Loucy (cell line): ENCODE measurements around the gene FOXL1.

ENCODE experiments used
- H2AFZ ChIP-seq: fragments of 200-600 bp; sonication (generic); 2 replicates; pipeline ENCODE4 v1.6.0; 2016; ENCODE audit warnings: antibody characterized with exemption, mild to moderate bottlenecking, low read length, moderate library complexity
- H3F3A ChIP-seq: fragments of 200-600 bp; 2 replicates; pipeline ENCODE4 v1.6.0; 2016; ENCODE audit warnings: antibody characterized with exemption, low read depth, mild to moderate bottlenecking
- H3K27me3 ChIP-seq: fragments of 200-600 bp; sonication (generic); 2 replicates; pipeline ENCODE4 v1.6.1; 2014; ENCODE audit warnings: low read length, mild to moderate bottlenecking; ENCODE audit not compliant: insufficient read depth, poor library complexity, severe bottlenecking
- H3K36me3 ChIP-seq: fragments of 200-600 bp; sonication (generic); 2 replicates; pipeline ENCODE4 v1.6.1; 2016; ENCODE audit warnings: low read length; ENCODE audit not compliant: insufficient read depth
- H3K4me1 ChIP-seq: fragments of 200-600 bp; sonication (generic); 2 replicates; pipeline ENCODE4 v1.5.1; 2014; ENCODE audit warnings: low read length, mild to moderate bottlenecking; ENCODE audit not compliant: insufficient read depth, poor library complexity, severe bottlenecking
- H3K4me2 ChIP-seq: fragments of 200-600 bp; sonication (generic); 2 replicates; pipeline ENCODE4 v1.6.0; 2014; ENCODE audit warnings: antibody characterized with exemption, low read length, low read depth, mild to moderate bottlenecking; ENCODE audit not compliant: poor library complexity, severe bottlenecking
- H3K4me3 ChIP-seq: fragments of 200-600 bp; sonication (generic); 2 replicates; pipeline ENCODE4 v1.5.1; 2014; ENCODE audit warnings: low read length, mild to moderate bottlenecking, mixed read lengths; ENCODE audit not compliant: poor library complexity, severe bottlenecking
- H3K79me2 ChIP-seq: fragments of 200-600 bp; sonication (generic); 2 replicates; pipeline ENCODE4 v1.6.1; 2014; ENCODE audit warnings: low read length; ENCODE audit not compliant: insufficient read depth
- H3K9ac ChIP-seq: fragments of 200-600 bp; sonication (generic); 2 replicates; pipeline ENCODE4 v1.6.0; 2014; ENCODE audit warnings: mild to moderate bottlenecking, low read depth, low read length, moderate library complexity; ENCODE audit not compliant: poor library complexity, severe bottlenecking
- H3K9me2 ChIP-seq: fragments of 200-600 bp; sonication (generic); replicated peaks from 2 replicates; pipeline ENCODE4 v1.6.1; 2016; ENCODE audit warnings: low read depth, low read length, mixed read lengths
- H3K9me3 ChIP-seq: fragments of 200-600 bp; sonication (generic); 2 replicates; pipeline ENCODE4 v1.6.1; 2014; ENCODE audit warnings: mild to moderate bottlenecking, antibody characterized with exemption, low read length, low read depth; ENCODE audit not compliant: insufficient read depth
- H4K20me1 ChIP-seq: fragments of 200-600 bp; sonication (generic); 2 replicates; pipeline ENCODE4 v1.6.0; 2014; ENCODE audit warnings: antibody characterized with exemption, low read length, mild to moderate bottlenecking; ENCODE audit not compliant: insufficient read depth, poor library complexity, severe bottlenecking
- EZH2phosphoT487 ChIP-seq: fragments of 200-600 bp; IDR thresholded peaks from 2 replicates; pipeline ENCODE4 v1.6.1; 2018; ENCODE audit warnings: antibody characterized with exemption, mild to moderate bottlenecking, moderate library complexity, borderline replicate concordance
- TF ChIP-seq, protein P1 (sequence below): fragments of 200-600 bp; sonication (generic); conservative IDR thresholded peaks from 2 replicates; pipeline ENCODE4 v1.5.1; 2014; ENCODE audit warnings: mild to moderate bottlenecking, antibody characterized with exemption, low read length

Gene FOXL1

DNA sequence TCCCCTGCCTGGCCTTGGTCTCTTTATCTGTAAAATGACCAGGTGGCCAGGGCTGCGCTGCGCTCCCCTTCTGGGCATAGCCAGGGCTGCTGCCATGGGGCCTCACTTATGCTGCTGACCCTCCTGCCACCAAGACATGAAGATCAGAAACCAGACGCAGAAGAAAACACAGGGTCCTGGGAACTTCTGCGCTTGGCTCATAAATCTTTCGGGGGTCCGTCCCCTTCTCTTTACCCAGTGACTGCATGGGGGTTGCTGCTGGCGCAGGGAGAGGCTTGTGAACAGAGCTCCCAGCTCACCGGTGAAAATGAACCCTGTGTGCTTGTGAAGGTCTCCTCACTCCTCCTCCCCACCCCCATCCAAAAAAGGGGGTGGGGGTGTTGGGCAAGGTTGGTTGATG, 5.7 kb upstream of the FOXL1 start:
- no peak overlapping the region for H3K9ac ChIP-seq
- TF ChIP-seq, protein P1, sequence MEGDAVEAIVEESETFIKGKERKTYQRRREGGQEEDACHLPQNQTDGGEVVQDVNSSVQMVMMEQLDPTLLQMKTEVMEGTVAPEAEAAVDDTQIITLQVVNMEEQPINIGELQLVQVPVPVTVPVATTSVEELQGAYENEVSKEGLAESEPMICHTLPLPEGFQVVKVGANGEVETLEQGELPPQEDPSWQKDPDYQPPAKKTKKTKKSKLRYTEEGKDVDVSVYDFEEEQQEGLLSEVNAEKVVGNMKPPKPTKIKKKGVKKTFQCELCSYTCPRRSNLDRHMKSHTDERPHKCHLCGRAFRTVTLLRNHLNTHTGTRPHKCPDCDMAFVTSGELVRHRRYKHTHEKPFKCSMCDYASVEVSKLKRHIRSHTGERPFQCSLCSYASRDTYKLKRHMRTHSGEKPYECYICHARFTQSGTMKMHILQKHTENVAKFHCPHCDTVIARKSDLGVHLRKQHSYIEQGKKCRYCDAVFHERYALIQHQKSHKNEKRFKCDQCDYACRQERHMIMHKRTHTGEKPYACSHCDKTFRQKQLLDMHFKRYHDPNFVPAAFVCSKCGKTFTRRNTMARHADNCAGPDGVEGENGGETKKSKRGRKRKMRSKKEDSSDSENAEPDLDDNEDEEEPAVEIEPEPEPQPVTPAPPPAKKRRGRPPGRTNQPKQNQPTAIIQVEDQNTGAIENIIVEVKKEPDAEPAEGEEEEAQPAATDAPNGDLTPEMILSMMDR: no peak
- no peak for TF ChIP-seq EZH2phosphoT487
- H2AFZ ChIP-seq: no peak overlapping the region
- no peaks in the 10 kb centered on the region for H3K27me3 ChIP-seq
- H3K9me2 ChIP-seq: no peaks in the 10 kb centered on the region
- H4K20me1 ChIP-seq: no peaks in the 10 kb centered on the region
- no peak overlapping the region for H3K4me2 ChIP-seq
- H3K9me3 ChIP-seq: no peaks in the 10 kb centered on the region
- no peaks in the 10 kb centered on the region for H3K79me2 ChIP-seq
- no peak overlapping the region for H3K4me3 ChIP-seq
- H3K36me3 ChIP-seq: no peaks in the 10 kb centered on the region
- no peaks in the 10 kb centered on the region for H3K4me1 ChIP-seq
- H3F3A ChIP-seq: no peaks in the 10 kb centered on the region

DNA sequence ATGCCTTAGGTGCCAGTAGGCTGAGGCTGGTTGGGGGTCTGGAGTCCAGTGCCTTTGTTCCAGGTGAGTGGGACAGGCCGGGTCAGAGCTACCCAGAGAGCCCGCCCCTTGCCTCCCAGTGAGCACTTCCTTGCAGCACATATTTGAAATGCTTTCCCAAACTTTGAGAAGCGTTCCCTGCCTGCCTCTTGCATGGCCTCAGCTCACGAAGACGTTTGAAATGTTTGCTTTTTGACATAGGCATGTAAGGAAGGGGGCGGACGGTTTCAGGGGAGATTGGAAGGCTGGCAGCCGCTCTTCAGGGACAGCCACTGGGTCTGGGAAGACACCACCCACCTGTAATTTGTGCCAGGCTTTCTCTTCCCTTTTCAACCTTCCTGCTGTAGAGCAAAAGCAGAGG, 5.1 kb upstream of the FOXL1 start:
- Histone ChIP-seq H3K9me3 (no peaks in the 10 kb centered on the region), H3K4me2 (no peak overlapping the region), H3K4me1 (no peaks in the 10 kb centered on the region), H2AFZ (no peak overlapping the region), H3K4me3 (no peak overlapping the region), H4K20me1 (no peaks in the 10 kb centered on the region), H3F3A (no peaks in the 10 kb centered on the region), H3K9me2 (no peaks in the 10 kb centered on the region), H3K36me3 (no peaks in the 10 kb centered on the region), H3K27me3 (no peaks in the 10 kb centered on the region), H3K9ac (no peak overlapping the region), H3K79me2 (no peaks in the 10 kb centered on the region)
- TF ChIP-seq EZH2phosphoT487: no peak
- TF ChIP-seq, protein P1: no peak

DNA sequence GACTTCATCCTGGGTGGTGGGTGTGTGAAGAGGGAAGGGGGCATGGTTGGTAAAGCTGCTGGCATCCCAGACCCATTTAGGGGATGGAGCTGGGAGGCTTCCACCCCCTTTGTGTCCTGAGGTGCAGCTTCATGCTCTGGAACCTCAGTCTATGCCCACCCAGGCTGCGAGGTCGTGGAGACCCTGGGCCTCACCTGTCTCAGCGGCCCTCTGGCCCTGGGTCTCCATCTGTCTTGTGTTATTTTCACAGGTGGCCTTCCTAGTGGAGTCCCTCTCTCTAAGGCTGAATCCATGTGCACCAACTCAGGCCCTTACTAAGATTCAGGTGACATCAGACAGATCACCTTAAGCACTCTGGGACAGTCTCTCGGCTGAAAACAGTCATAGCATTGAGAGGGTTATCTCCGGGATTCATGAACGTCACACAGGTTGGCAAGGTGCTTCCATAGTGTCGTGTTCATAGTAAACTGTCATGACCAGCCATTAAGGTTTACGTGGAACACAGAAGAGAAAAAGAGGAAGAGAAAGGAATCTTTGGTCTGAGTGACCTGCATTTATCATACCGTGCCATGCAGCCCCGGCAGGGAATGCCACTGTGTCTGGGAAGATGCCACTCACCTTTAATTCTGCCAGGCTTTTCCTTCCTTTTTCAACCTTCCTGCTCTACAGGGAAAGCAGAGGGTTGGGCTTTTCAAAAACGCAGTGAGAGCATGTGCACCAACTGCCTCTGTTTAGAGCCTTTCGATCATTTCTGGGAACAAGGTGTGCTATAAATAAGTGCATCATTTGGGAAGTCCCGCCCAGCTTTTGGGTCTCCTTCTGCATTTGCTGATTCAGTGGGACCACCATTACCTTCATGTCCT, 4.5 kb upstream of the FOXL1 start:
- Histone ChIP-seq H3K9me2 (no peaks in the 10 kb centered on the region), H4K20me1 (no peaks in the 10 kb centered on the region), H3K4me2 (no peak overlapping the region), H3K79me2 (no peaks in the 10 kb centered on the region), H3K9ac (no peak overlapping the region), H3K4me3 (no peak overlapping the region), H3K4me1 (no peaks in the 10 kb centered on the region), H2AFZ (no peak overlapping the region), H3K9me3 (no peaks in the 10 kb centered on the region), H3K27me3 (no peaks in the 10 kb centered on the region), H3K36me3 (no peaks in the 10 kb centered on the region), H3F3A (no peaks in the 10 kb centered on the region)
- TF ChIP-seq, protein P1: no peak
- TF ChIP-seq EZH2phosphoT487: no peak
